Right lobe of liver (tissue), 6 donors: ENCODE results near the gene CLPTM1. TPM values are rescaled to one million over a fixed set of nuclear protein-coding genes. Genes with fewer than 3 reads are reported as not detected.
A peak's percentile ranks its signal among the peaks of the same experiment; 100 is the strongest.

Experiments
- ATAC-seq, 4 donors: fragments of 200-7000 bp; cut with Tn5 transposase; one replicate each; pipeline ENCODE4 v1.9.1; 2020; ENCODE audit warnings: mild to moderate bottlenecking in 4 of 4, moderate library complexity in 4 of 4
- DNase-seq, 3 donors: peaks; one replicate each; pipeline ENCODE4 v3.0.0-alpha.2; 2020
- H3K27ac ChIP-seq, 3 donors: fragments of 200-600 bp; one replicate each; pipeline ENCODE4 v1.8.0; 2022
- H3K27me3 ChIP-seq, 2 donors: fragments of 200-600 bp; one replicate each; pipeline ENCODE4 v1.8.0; 2022
- H3K36me3 ChIP-seq, 4 donors: fragments of 200-600 bp; sonication (generic) in 1 of 4; one replicate each; pipeline versions ENCODE4 v1.5.1 to v1.8.0; 2017 to 2022; ENCODE audit warnings: control low read depth in 1 of 4
- H3K4me1 ChIP-seq, 4 donors: fragments of 200-600 bp; sonication (generic) in 1 of 4; one replicate each; pipeline versions ENCODE4 v1.5.1 to v1.8.0; 2017 to 2022; ENCODE audit warnings: control low read depth in 1 of 4
- H3K4me3 ChIP-seq, 3 donors: fragments of 200-600 bp; one replicate each; pipeline ENCODE4 v1.8.0; 2022
- H3K9me3 ChIP-seq, 4 donors: fragments of 200-600 bp; sonication (generic) in 1 of 4; one replicate each; pipeline versions ENCODE4 v1.5.1 to v1.8.0; 2017 to 2022; ENCODE audit warnings: control low read depth in 1 of 4
- POLR2A ChIP-seq: fragments of 450-650 bp; IDR thresholded peaks from one replicate; pipeline ENCODE4 v1.6.1; 2017; ENCODE audit warnings: antibody characterized with exemption, mild to moderate bottlenecking
- WGBS: methylation state at CpG from one replicate; pipeline ENCODE4 v1.1.6; 2018; ENCODE audit warnings: low coverage, low lambda C conversion rate; ENCODE audit not compliant: insufficient coverage; ENCODE audit errors: missing lambda C conversion rate; 5-methylcytosine and 5-hydroxymethylcytosine counted together
- intact Hi-C, 2 donors: fragments of 100-400 bp; cut with DNase I; formaldehyde crosslinking; loops; one replicate each; pipeline versions ENCODE4 v1.11.2 to v1.14.1; 2022
- total RNA-seq, 6 experiments: library from RNA; depleted of rRNA in 2 of 6; stranded (reverse); fragments of >200 nt in 2 of 6; fragmentation: NEBNext Ultra II Directional in 3 of 6; extraction: Animal tissue kit (Norgen Biotek cat#: 25700) in 3 of 6; gene quantifications; one replicate each; pipeline versions ENCODE4 v1.1.0 to v1.2.4, GENCODE V29; 2016 to 2023
- TF ChIP-seq, protein P1 (sequence below), 4 donors: fragments of 200-600 bp in 3 of 4; fragments of 450-650 bp in 1 of 4; IDR thresholded peaks; one replicate each; pipeline versions ENCODE4 v1.5.1 to v1.8.0; 2016 to 2022; ENCODE audit warnings: antibody characterized with exemption in 4 of 4, mild to moderate bottlenecking in 2 of 4
- donor health status: DM: no; HTN: yes; CAD: no.
- donor health status: DM: no; HTN: no; CAD: no.
- donor health status: DM: no; HTN: no; CAD: no.
- donor health status: DM: no; HTN: yes; CAD: no.
- donor health status: DM: no; HTN: yes; CAD: no.

CLPTM1 gene
- total RNA-seq, 6 experiments from 2014 or later = 78.7 to 90.6 (median 83.9) TPM

DNA sequence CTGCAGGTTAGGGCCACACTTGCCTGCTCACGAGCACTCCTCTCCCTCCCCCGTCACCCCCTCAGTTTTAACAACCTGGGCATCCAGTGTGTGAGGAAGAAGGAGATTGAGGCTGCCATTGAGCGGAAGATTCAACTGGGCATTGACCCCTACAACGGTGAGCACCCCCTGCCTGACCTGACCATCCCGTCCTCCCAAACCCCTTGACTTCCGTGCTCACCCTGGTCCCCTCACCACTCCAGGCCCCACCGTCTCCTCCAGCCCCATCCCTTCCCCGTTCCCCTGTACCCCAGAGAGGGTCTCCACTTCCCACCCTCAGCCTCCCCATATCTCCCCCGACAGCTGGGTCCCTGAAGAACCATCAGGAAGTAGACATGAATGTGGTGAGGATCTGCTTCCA, 70.1 kb downstream of the CLPTM1 start:
- intact Hi-C loops = no loop called here
- Histone ChIP-seq H3K4me3 (no peak overlapping the region), H3K27me3 (no peaks in the 10 kb centered on the region), H3K36me3 (peaks cover 0 to 7% (median 0%) of the 10 kb centered on the region in 4 donors), H3K9me3 (no peaks in the 10 kb centered on the region), H3K4me1 (peaks cover 0 to under 1% (median 0%) of the 10 kb centered on the region in 4 donors), H3K27ac (no peak overlapping the region)
- no peak for DNase-seq
- TF ChIP-seq, protein P1, sequence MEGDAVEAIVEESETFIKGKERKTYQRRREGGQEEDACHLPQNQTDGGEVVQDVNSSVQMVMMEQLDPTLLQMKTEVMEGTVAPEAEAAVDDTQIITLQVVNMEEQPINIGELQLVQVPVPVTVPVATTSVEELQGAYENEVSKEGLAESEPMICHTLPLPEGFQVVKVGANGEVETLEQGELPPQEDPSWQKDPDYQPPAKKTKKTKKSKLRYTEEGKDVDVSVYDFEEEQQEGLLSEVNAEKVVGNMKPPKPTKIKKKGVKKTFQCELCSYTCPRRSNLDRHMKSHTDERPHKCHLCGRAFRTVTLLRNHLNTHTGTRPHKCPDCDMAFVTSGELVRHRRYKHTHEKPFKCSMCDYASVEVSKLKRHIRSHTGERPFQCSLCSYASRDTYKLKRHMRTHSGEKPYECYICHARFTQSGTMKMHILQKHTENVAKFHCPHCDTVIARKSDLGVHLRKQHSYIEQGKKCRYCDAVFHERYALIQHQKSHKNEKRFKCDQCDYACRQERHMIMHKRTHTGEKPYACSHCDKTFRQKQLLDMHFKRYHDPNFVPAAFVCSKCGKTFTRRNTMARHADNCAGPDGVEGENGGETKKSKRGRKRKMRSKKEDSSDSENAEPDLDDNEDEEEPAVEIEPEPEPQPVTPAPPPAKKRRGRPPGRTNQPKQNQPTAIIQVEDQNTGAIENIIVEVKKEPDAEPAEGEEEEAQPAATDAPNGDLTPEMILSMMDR (IDR thresholded peaks at IDR 0.05) = no peak
- no peak for TF ChIP-seq POLR2A
- peak in 1 of 4 donors; percentile 32 for ATAC-seq
- WGBS = 88% methylated on average over 3 of the region's 9 CpGs

DNA sequence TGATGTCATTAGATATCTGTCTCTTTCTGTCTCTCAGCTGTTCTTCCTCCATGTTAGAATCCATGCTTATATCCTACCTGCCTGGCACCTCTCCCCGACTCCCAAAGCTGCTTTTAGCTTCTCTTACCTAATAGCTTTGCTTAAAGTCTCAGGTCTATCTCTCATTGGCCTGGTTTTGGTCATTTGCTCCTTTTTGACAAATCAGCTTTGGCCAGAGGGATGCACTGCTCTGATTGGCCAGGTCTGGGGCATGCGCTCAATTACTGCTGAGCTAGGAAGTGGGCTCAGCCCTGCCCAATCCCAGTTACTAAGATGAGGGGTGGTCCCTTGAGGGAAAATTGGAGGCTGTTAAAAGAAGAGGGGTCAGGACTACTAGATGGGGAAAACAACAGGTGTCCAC, 72.2 kb downstream of the CLPTM1 start:
- TF ChIP-seq, protein P1 (IDR thresholded peaks at IDR 0.05) = no peak
- no peak for TF ChIP-seq POLR2A
- Histone ChIP-seq H3K4me1 (no peaks in the 10 kb centered on the region), H3K36me3 (peaks cover 0 to 7% (median 0%) of the 10 kb centered on the region in 4 donors), H3K4me3 (no peak overlapping the region), H3K9me3 (no peaks in the 10 kb centered on the region), H3K27ac (no peak overlapping the region), H3K27me3 (no peaks in the 10 kb centered on the region)
- WGBS = 94% methylated on average over 2 of the region's 2 CpGs
- no peak for DNase-seq
- intact Hi-C loops = no loop called here
- no peak for ATAC-seq

DNA sequence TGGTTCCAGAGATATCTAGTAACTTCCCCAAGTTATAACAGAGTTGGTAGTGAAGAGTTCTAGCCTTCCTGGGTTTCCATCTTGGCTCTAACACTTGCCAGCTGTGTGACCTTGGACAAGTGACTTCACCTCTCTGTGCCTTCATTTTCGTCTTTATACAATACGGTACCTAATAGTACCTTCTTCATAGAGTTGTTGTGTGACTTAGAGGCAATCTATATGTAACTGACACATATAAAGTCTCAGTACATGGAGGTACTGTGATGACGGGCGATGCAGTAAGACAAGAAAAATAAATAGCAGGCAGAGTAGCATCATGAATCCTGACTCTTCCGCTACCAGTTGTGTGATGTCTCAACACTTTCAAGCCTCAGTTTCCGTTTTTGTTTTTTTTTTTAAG, 75.6 kb downstream of the CLPTM1 start:
- DNase-seq (no peak), ATAC-seq (no peak)
- Histone ChIP-seq H3K4me1 (no peaks in the 10 kb centered on the region), H3K27ac (no peak overlapping the region), H3K27me3 (no peaks in the 10 kb centered on the region), H3K9me3 (no peaks in the 10 kb centered on the region), H3K36me3 (peaks cover 0 to 10% (median 0%) of the 10 kb centered on the region in 4 donors), H3K4me3 (no peak overlapping the region)
- 98% methylated on average over 5 of the region's 6 CpGs for WGBS
- intact Hi-C loops = no loop called here
- TF ChIP-seq POLR2A = no peak
- TF ChIP-seq, protein P1 (IDR thresholded peaks at IDR 0.05) = no peak

DNA sequence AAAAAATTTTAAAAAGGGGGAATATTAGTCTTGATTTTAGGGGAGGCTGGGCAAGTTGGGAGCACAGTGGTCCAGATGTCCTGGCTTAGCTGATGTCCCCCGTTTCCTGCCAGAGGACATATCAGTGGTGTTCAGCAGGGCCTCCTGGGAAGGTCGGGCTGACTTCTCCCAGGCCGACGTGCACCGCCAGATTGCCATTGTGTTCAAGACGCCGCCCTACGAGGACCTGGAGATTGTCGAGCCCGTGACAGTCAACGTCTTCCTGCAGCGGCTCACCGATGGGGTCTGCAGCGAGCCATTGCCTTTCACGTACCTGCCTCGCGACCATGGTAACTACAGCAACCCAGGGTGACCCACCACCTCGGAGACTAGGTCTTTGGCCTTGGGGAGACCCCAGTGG, 77.2 kb downstream of the CLPTM1 start:
- 93% methylated on average over 3 of the region's 18 CpGs for WGBS
- Histone ChIP-seq H3K4me3 (no peak overlapping the region), H3K36me3 (peaks cover 0 to 10% (median 0%) of the 10 kb centered on the region in 4 donors), H3K9me3 (no peaks in the 10 kb centered on the region), H3K27me3 (no peaks in the 10 kb centered on the region), H3K27ac (no peak overlapping the region), H3K4me1 (no peaks in the 10 kb centered on the region)
- TF ChIP-seq POLR2A = no peak
- TF ChIP-seq, protein P1 (IDR thresholded peaks at IDR 0.05) = no peak
- ATAC-seq (no peak), DNase-seq (no peak)
- intact Hi-C loops = no loop called here

DNA sequence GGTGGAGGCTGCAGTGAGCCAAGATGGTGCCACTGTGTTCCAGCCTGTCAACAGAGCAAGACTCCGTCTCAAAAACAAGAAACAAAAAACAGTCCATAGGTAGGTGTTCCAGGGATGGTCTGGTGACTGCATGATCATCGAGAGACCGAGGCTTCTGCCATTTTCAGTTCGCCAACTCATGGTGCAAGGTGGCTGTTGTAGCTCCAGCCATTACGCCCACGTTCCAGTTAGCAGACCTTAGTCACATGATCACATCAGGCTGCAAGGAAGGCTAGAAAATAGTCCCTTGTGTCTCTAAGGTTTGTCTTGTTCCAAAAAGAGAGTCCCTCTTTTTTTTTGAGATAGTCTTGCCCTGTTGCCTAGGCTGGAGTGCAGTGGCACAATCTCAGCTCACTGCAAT, 80.6 kb downstream of the CLPTM1 start:
- Histone ChIP-seq H3K9me3 (no peaks in the 10 kb centered on the region), H3K36me3 (peaks cover 0 to 11% (median 3%) of the 10 kb centered on the region in 4 donors), H3K27ac (no peak overlapping the region), H3K4me1 (peaks cover 0 to 19% (median 9%) of the 10 kb centered on the region in 4 donors), H3K27me3 (no peaks in the 10 kb centered on the region), H3K4me3 (no peak overlapping the region)
- no peak for TF ChIP-seq POLR2A
- TF ChIP-seq, protein P1 (IDR thresholded peaks at IDR 0.05) = no peak
- intact Hi-C loops = no loop called here
- ATAC-seq (no peak), DNase-seq (no peak)
- 100% methylated on average over 1 of the region's 6 CpGs for WGBS
